HG03469 (cell line): ENCODE data around the gene OTP.

Source experiments
- ATAC-seq: cut with Tn5 transposase; IDR thresholded peaks from one replicate; pipeline ENCODE4 v1.9.1; 2021; ENCODE audit warnings: mild to moderate bottlenecking, moderate library complexity, moderate number of reproducible peaks; ENCODE audit not compliant: unreplicated experiment

The OTP gene

GRCh38 chr5:77637998-77638762, at the start of gene OTP:
Gene OTP (minus strand): TSS chr5:77638713. CDS start chr5:77638549, 164 bp downstream.
- no peak for ATAC-seq

GRCh38 chr5:77683171-77683732, 44.7 kb upstream of the OTP start:
- ATAC-seq = no peak

GRCh38 chr5:77670526-77670925, 32.0 kb upstream of the OTP start:
- no peak for ATAC-seq

GRCh38 chr5:77669677-77670076, 31.2 kb upstream of the OTP start:
- ATAC-seq = no peak

GRCh38 chr5:77663090-77663863, 24.8 kb upstream of the OTP start:
- ATAC-seq = no peak

- no peak for ATAC-seq
Measured at GRCh38 chr5:77662635-77663034, 24.1 kb upstream of the OTP start.

GRCh38 chr5:77658662-77659061, 20.1 kb upstream of the OTP start:
- no peak for ATAC-seq

GRCh38 chr5:77651343-77651742, 12.8 kb upstream of the OTP start:
- no peak for ATAC-seq

- no peak for ATAC-seq
Measured at GRCh38 chr5:77650686-77651085, 12.2 kb upstream of the OTP start.

GRCh38 chr5:77649776-77650175, 11.3 kb upstream of the OTP start:
- ATAC-seq = no peak

- ATAC-seq = no peak
Measured at GRCh38 chr5:77645995-77646639, 7.6 kb upstream of the OTP start.

- no peak for ATAC-seq
Measured at GRCh38 chr5:77645158-77645994, 6.9 kb upstream of the OTP start.

GRCh38 chr5:77644371-77645157, 6.1 kb upstream of the OTP start:
- ATAC-seq = no peak

- ATAC-seq = no peak
Measured at GRCh38 chr5:77643654-77644370, 5.3 kb upstream of the OTP start.

- ATAC-seq = no peak
Measured at GRCh38 chr5:77642738-77643653, 4.5 kb upstream of the OTP start.

- ATAC-seq = no peak
Measured at GRCh38 chr5:77641963-77642737, 3.6 kb upstream of the OTP start.

- ATAC-seq = no peak
Measured at GRCh38 chr5:77641397-77641943, 3.0 kb upstream of the OTP start.
